ENCODE measurements around the gene RAB11FIP4.
"Not testable (repeated sequence)": the region's sequence is repeated elsewhere in the genome, so short reads cannot be mapped to it uniquely, and the experiment has no call there.

Gene RAB11FIP4

DNA sequence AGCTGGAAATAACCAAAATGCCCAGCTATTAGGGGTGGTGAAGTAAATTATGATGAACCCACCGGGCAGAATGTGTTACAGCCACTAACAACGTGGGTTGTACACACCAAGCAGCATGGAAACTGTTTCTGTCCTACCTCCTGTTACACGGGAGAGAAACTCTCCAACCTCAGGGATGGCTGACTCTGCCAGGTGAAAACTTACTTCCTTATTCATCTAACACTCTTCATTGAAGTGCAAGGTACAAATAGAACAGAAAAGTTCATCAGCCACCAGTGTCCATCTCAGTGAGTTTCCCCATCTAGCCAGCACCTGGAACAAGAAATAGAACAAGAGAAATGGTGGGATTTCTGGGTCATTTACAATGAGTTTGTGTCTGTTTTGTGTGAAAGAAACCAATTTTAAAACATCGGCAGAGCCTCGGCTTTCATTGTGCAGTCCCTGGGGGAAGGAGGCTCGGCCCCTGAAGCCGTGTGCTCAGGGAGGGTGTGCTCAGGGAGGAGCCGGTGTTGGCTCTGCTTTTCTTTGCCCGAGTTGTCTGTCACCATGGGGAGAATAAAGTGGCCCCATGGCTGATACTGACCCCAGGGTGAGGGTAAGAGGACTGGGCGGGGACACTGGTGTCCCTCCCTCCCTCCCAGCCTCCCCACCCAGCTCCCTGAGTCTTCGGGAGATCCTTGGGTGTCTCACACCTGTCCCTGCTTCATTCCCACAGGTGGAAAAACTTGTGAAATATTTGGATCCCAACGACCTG lies 39.8 kb downstream of the RAB11FIP4 start:
- no peak overlapping the region for H3K4me3 Mint-ChIP-seq
- no peak overlapping the region for H3K27ac Mint-ChIP-seq
- no peaks in the 10 kb centered on the region for H3K36me3 Mint-ChIP-seq (ENCODE audit: low read depth)
- H3K9me3 Mint-ChIP-seq: no peaks in the 10 kb centered on the region
- peaks cover 13% of the 10 kb centered on the region for H3K4me1 Mint-ChIP-seq (ENCODE audit: low read depth)
- H3K27me3 Mint-ChIP-seq: peaks cover 9% of the 10 kb centered on the region

DNA sequence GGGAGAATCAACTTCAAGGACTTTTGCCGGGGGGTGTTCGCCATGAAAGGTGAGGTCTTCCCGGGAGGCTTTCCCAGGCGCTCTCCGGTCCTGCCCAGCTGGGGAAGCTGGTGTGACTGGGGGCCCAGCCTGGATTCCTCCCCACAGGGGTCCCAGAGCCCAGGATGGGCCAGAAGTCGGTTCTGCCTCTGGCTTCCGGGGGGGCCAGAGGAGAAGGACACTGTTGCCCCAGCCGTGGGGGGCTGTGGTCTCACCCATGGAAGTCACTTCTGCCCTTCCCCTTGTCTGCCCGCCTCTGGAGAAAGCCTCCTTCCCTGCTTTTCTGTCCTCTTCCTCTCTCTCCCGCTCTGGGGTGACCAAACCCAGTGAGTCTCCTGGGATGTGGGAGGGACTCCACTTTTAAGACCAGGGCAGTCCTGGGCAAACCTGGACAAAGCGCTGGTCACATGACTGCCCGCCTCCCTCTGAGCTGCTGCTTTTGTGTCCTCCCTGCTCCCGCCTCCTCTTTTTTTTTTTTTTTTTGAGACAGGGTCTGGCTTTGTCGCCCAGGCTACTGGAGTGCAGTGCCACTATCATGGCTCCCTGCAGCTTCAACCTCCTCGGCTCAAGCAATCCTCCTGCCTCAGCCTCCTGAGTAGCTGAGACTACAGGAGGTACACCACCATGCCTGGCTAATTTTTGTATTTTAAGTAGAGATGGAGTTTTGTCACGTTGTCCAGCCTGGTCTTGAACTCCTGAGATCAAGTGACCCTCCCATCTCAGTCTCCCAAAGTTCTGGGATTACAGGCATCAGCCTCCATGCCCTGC lies 40.6 kb downstream of the RAB11FIP4 start:
- Mint-ChIP-seq H3K27ac (no peak overlapping the region), H3K9me3 (no peaks in the 10 kb centered on the region), H3K27me3 (peaks cover 9% of the 10 kb centered on the region), H3K4me1 (ENCODE audit: low read depth) (peaks cover 13% of the 10 kb centered on the region), H3K36me3 (ENCODE audit: low read depth) (no peaks in the 10 kb centered on the region), H3K4me3 (no peak overlapping the region)

GRCh38 chr17:31433091-31433790 lies 41.8 kb downstream of the RAB11FIP4 start:
- H3K27me3 Mint-ChIP-seq: peaks cover 9% of the 10 kb centered on the region
- no peak overlapping the region for H3K4me3 Mint-ChIP-seq
- H3K36me3 Mint-ChIP-seq (ENCODE audit: low read depth): no peaks in the 10 kb centered on the region
- peak overlapping the region; percentile 57 for H3K27ac Mint-ChIP-seq
- H3K9me3 Mint-ChIP-seq: no peaks in the 10 kb centered on the region
- H3K4me1 Mint-ChIP-seq (ENCODE audit: low read depth): peaks cover 13% of the 10 kb centered on the region

- Mint-ChIP-seq H3K4me1 (ENCODE audit: low read depth) (peaks cover 13% of the 10 kb centered on the region), H3K36me3 (ENCODE audit: low read depth) (no peaks in the 10 kb centered on the region), H3K27ac (no peak overlapping the region), H3K27me3 (peaks cover 9% of the 10 kb centered on the region), H3K9me3 (no peaks in the 10 kb centered on the region), H3K4me3 (no peak overlapping the region)
Measured at GRCh38 chr17:31433811-31434726, 42.6 kb downstream of the RAB11FIP4 start.

GRCh38 chr17:31434727-31435050 lies 43.2 kb downstream of the RAB11FIP4 start:
- no peak overlapping the region for H3K4me3 Mint-ChIP-seq
- H3K27me3 Mint-ChIP-seq: peaks cover 9% of the 10 kb centered on the region
- H3K36me3 Mint-ChIP-seq (ENCODE audit: low read depth): no peaks in the 10 kb centered on the region
- H3K27ac Mint-ChIP-seq: no peak overlapping the region
- no peaks in the 10 kb centered on the region for H3K9me3 Mint-ChIP-seq
- peaks cover 13% of the 10 kb centered on the region for H3K4me1 Mint-ChIP-seq (ENCODE audit: low read depth)

GRCh38 chr17:31435581-31435980 lies 44.1 kb downstream of the RAB11FIP4 start:
- Mint-ChIP-seq H3K27ac (no peak overlapping the region), H3K9me3 (no peaks in the 10 kb centered on the region), H3K36me3 (ENCODE audit: low read depth) (no peaks in the 10 kb centered on the region), H3K4me3 (no peak overlapping the region), H3K4me1 (ENCODE audit: low read depth) (peaks cover 13% of the 10 kb centered on the region), H3K27me3 (peaks cover 3% of the 10 kb centered on the region)

DNA sequence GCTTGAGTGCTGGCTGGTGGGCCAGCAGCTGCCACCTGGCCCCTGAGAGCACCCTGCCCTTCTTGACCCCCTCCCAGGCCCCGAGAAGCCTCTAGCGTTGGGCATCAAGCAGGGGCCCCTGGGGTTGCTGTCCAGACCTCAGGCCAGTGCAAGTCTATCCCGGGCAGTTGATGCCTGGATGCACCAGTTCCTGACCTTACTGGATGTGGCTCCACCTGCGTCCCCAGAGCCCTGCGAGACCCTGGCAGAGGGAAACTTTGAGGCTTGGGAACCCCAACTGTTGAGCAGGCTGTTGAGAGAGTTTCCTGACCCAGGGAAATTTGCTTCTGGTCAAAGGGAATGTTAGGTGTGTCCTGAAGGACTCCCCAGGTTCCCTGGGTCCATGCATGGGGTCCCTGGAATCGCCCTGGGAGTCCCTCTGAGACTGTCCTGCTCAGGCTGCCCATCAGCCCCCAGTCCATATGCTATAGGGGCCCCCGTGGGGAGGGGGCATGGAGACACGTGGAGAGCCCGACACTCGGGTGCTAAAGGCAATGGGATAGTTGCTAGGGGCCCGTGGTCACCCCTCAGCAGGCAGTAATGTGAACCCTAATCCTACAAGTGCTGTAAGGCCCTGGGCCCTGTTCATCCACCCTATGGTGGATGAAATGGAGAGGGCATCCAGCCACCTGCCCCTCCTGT lies 46.4 kb downstream of the RAB11FIP4 start:
- no peaks in the 10 kb centered on the region for H3K9me3 Mint-ChIP-seq
- no peaks in the 10 kb centered on the region for H3K36me3 Mint-ChIP-seq (ENCODE audit: low read depth)
- no peak overlapping the region for H3K27ac Mint-ChIP-seq
- no peaks in the 10 kb centered on the region for H3K27me3 Mint-ChIP-seq
- H3K4me3 Mint-ChIP-seq: no peak overlapping the region
- H3K4me1 Mint-ChIP-seq (ENCODE audit: low read depth): peaks cover 13% of the 10 kb centered on the region

GRCh38 chr17:31439716-31440115 lies 48.2 kb downstream of the RAB11FIP4 start:
- Mint-ChIP-seq H3K36me3 (ENCODE audit: low read depth) (no peaks in the 10 kb centered on the region), H3K9me3 (no peaks in the 10 kb centered on the region), H3K27ac (no peak overlapping the region), H3K27me3 (no peaks in the 10 kb centered on the region), H3K4me3 (no peak overlapping the region), H3K4me1 (ENCODE audit: low read depth) (peaks cover 4% of the 10 kb centered on the region)

DNA sequence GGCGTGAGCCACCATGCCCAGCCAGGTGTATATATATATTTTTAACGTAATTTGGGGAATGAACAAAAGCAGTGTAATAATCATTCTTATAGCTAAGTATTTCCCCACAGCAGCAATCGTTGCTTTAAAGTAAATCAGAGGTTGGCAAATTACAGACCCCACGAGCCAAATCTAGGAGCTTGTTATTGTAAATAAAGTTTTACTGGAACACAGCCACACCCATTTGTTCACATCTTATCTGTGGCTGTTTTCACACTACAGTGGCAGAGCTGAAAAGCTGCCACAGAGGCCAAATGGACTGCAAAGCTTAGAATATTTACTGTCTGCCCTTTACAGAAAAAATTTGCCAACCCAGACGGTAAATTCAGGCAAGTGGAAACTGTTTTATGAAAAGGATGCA lies 50.8 kb downstream of the RAB11FIP4 start:
- H3K9me3 Mint-ChIP-seq: no peaks in the 10 kb centered on the region
- H3K27me3 Mint-ChIP-seq: no peaks in the 10 kb centered on the region
- no peaks in the 10 kb centered on the region for H3K36me3 Mint-ChIP-seq (ENCODE audit: low read depth)
- H3K27ac Mint-ChIP-seq: no peak overlapping the region
- peaks cover 4% of the 10 kb centered on the region for H3K4me1 Mint-ChIP-seq (ENCODE audit: low read depth)
- no peak overlapping the region for H3K4me3 Mint-ChIP-seq

GRCh38 chr17:31442856-31443255 lies 51.4 kb downstream of the RAB11FIP4 start:
- not testable (repeated sequence) for H3K9me3 Mint-ChIP-seq; H3K4me3 Mint-ChIP-seq; H3K36me3 Mint-ChIP-seq (ENCODE audit: low read depth); H3K27me3 Mint-ChIP-seq; H3K27ac Mint-ChIP-seq; H3K4me1 Mint-ChIP-seq (ENCODE audit: low read depth)

- Mint-ChIP-seq H3K4me3 (no peak overlapping the region), H3K27ac (no peak overlapping the region), H3K4me1 (ENCODE audit: low read depth) (peaks cover 4% of the 10 kb centered on the region), H3K36me3 (ENCODE audit: low read depth) (no peaks in the 10 kb centered on the region), H3K27me3 (no peaks in the 10 kb centered on the region), H3K9me3 (no peaks in the 10 kb centered on the region)
Measured at GRCh38 chr17:31443386-31443785, 51.9 kb downstream of the RAB11FIP4 start.

GRCh38 chr17:31444026-31444425 lies 52.6 kb downstream of the RAB11FIP4 start:
- H3K36me3 Mint-ChIP-seq (ENCODE audit: low read depth): no peaks in the 10 kb centered on the region
- no peaks in the 10 kb centered on the region for H3K9me3 Mint-ChIP-seq
- H3K27ac Mint-ChIP-seq: no peak overlapping the region
- H3K4me3 Mint-ChIP-seq: no peak overlapping the region
- H3K4me1 Mint-ChIP-seq (ENCODE audit: low read depth): peaks cover 4% of the 10 kb centered on the region
- H3K27me3 Mint-ChIP-seq: no peaks in the 10 kb centered on the region

- Mint-ChIP-seq H3K36me3 (ENCODE audit: low read depth) (no peaks in the 10 kb centered on the region), H3K9me3 (no peaks in the 10 kb centered on the region), H3K4me3 (no peak overlapping the region), H3K27me3 (no peaks in the 10 kb centered on the region), H3K4me1 (ENCODE audit: low read depth) (peaks cover 4% of the 10 kb centered on the region), H3K27ac (no peak overlapping the region)
Measured at GRCh38 chr17:31446195-31446967, 54.9 kb downstream of the RAB11FIP4 start.

Measured in stimulated activated naive CD8-positive, alpha-beta T cell treated with anti-CD3 and anti-CD28 coated beads, Interleukin-15, Interleukin-2, amounts not matched to agents 100 ng/mL and 50 ng/mL, for 24 hours (primary cell).